ENCODE data around the gene CNEP1R1.

The CNEP1R1 gene

GRCh38 chr16:50056226-50056625, 31.2 kb downstream of the CNEP1R1 start:
- H3K4me2 ChIP-seq (ENCODE audit: low read length, poor library complexity, severe bottlenecking): no peak overlapping the region
- no peak overlapping the region for H2BK120ac ChIP-seq (ENCODE audit: low read depth, low read length)
- H3K79me1 ChIP-seq (replicated peaks; ENCODE audit: low read length, poor library complexity, severe bottlenecking): no peaks in the 10 kb centered on the region
- no peak overlapping the region for H3K14ac ChIP-seq (ENCODE audit: low read length in 2 of 2)
- H3K27me3 ChIP-seq (ENCODE audit: control insufficient read depth in 1 of 2, insufficient read depth in 1 of 2, low read length in 2 of 2): peaks cover 2 to 3% of the 10 kb centered on the region in 2 experiments
- no peak overlapping the region for H3K23ac ChIP-seq (ENCODE audit: low read length in 2 of 2)
- no peaks in the 10 kb centered on the region for H3K36me3 ChIP-seq (ENCODE audit: control insufficient read depth in 1 of 2, insufficient read depth in 2 of 2, low read depth in 1 of 2, low read length in 2 of 2)
- H2BK5ac ChIP-seq (ENCODE audit: low read depth, low read length, poor library complexity, severe bottlenecking): no peak overlapping the region
- no peak overlapping the region for H3K18ac ChIP-seq (ENCODE audit: low read depth in 1 of 2, low read length in 2 of 2)
- no peak overlapping the region for H2BK12ac ChIP-seq (ENCODE audit: low read length in 2 of 2)
- H3K4me1 ChIP-seq (ENCODE audit: control insufficient read depth, insufficient read depth, low read depth, low read length): no peaks in the 10 kb centered on the region
- DNase-seq: no peak
- no peak overlapping the region for H4K8ac ChIP-seq (ENCODE audit: low read length)
- no peak overlapping the region for H3K27ac ChIP-seq (ENCODE audit: low read length, poor library complexity, severe bottlenecking)
- H4K91ac ChIP-seq (ENCODE audit: low read length): no peak overlapping the region
- 94% methylated on average over 2 of the region's 4 CpGs for WGBS
- no peak overlapping the region for H3K9ac ChIP-seq (ENCODE audit: low read length)
- no peak overlapping the region for H3K4me3 ChIP-seq (ENCODE audit: insufficient read depth in 1 of 2, low read depth in 1 of 2, low read length in 2 of 2)
- H3K9me3 ChIP-seq (ENCODE audit: control insufficient read depth, low read length): no peaks in the 10 kb centered on the region
- H2AK5ac ChIP-seq (ENCODE audit: low read length, severe bottlenecking): no peak overlapping the region
- H2BK15ac ChIP-seq (ENCODE audit: low read depth, poor library complexity, severe bottlenecking): no peak overlapping the region
- H2AFZ ChIP-seq (ENCODE audit: low read depth, low read length): no peak overlapping the region
- H3K4ac ChIP-seq (ENCODE audit: low read depth in 1 of 2, low read length in 2 of 2): no peak overlapping the region

GRCh38 chr16:50058091-50058771, 33.2 kb downstream of the CNEP1R1 start:
- 90% methylated on average over 28 of the region's 28 CpGs for WGBS
- Histone ChIP-seq H2BK5ac (ENCODE audit: low read depth, low read length, poor library complexity, severe bottlenecking) (no peak overlapping the region), H3K9me3 (ENCODE audit: control insufficient read depth, low read length) (no peaks in the 10 kb centered on the region), H2BK15ac (ENCODE audit: low read depth, poor library complexity, severe bottlenecking) (no peak overlapping the region), H3K18ac (ENCODE audit: low read depth in 1 of 2, low read length in 2 of 2) (no peak overlapping the region), H2AK5ac (ENCODE audit: low read length, severe bottlenecking) (no peak overlapping the region), H3K27me3 (ENCODE audit: control insufficient read depth in 1 of 2, insufficient read depth in 1 of 2, low read length in 2 of 2) (peaks cover 0 to 3% of the 10 kb centered on the region in 2 experiments), H4K8ac (ENCODE audit: low read length) (no peak overlapping the region), H3K4me1 (ENCODE audit: control insufficient read depth, insufficient read depth, low read depth, low read length) (no peaks in the 10 kb centered on the region), H3K4ac (ENCODE audit: low read depth in 1 of 2, low read length in 2 of 2) (no peak overlapping the region), H2AFZ (ENCODE audit: low read depth, low read length) (no peak overlapping the region), H3K9ac (ENCODE audit: low read length) (no peak overlapping the region), H3K14ac (ENCODE audit: low read length in 2 of 2) (no peak overlapping the region), H3K23ac (ENCODE audit: low read length in 2 of 2) (no peak overlapping the region), H2BK120ac (ENCODE audit: low read depth, low read length) (no peak overlapping the region), H2BK12ac (ENCODE audit: low read length in 2 of 2) (no peak overlapping the region), H3K79me1 (replicated peaks; ENCODE audit: low read length, poor library complexity, severe bottlenecking) (no peaks in the 10 kb centered on the region), H4K91ac (ENCODE audit: low read length) (no peak overlapping the region), H3K4me3 (ENCODE audit: insufficient read depth in 1 of 2, low read depth in 1 of 2, low read length in 2 of 2) (no peak overlapping the region), H3K27ac (ENCODE audit: low read length, poor library complexity, severe bottlenecking) (no peak overlapping the region), H3K36me3 (ENCODE audit: control insufficient read depth in 1 of 2, insufficient read depth in 2 of 2, low read depth in 1 of 2, low read length in 2 of 2) (no peaks in the 10 kb centered on the region), H3K4me2 (ENCODE audit: low read length, poor library complexity, severe bottlenecking) (no peak overlapping the region)
- DNase-seq: no peak

- Histone ChIP-seq H3K4me1 (ENCODE audit: control insufficient read depth, insufficient read depth, low read depth, low read length) (no peaks in the 10 kb centered on the region), H3K4me3 (ENCODE audit: insufficient read depth in 1 of 2, low read depth in 1 of 2, low read length in 2 of 2) (peak overlapping the region in 1 of 2 experiments; percentile 18), H2AK5ac (ENCODE audit: low read length, severe bottlenecking) (no peak overlapping the region), H3K36me3 (ENCODE audit: control insufficient read depth in 1 of 2, insufficient read depth in 2 of 2, low read depth in 1 of 2, low read length in 2 of 2) (no peaks in the 10 kb centered on the region), H3K79me1 (replicated peaks; ENCODE audit: low read length, poor library complexity, severe bottlenecking) (no peaks in the 10 kb centered on the region), H3K4ac (ENCODE audit: low read depth in 1 of 2, low read length in 2 of 2) (no peak overlapping the region), H3K23ac (ENCODE audit: low read length in 2 of 2) (no peak overlapping the region), H3K27ac (ENCODE audit: low read length, poor library complexity, severe bottlenecking) (no peak overlapping the region), H3K14ac (ENCODE audit: low read length in 2 of 2) (no peak overlapping the region), H2BK120ac (ENCODE audit: low read depth, low read length) (no peak overlapping the region), H3K18ac (ENCODE audit: low read depth in 1 of 2, low read length in 2 of 2) (no peak overlapping the region), H3K4me2 (ENCODE audit: low read length, poor library complexity, severe bottlenecking) (no peak overlapping the region), H3K27me3 (ENCODE audit: control insufficient read depth in 1 of 2, insufficient read depth in 1 of 2, low read length in 2 of 2) (peaks cover 0 to 3% of the 10 kb centered on the region in 2 experiments), H2BK5ac (ENCODE audit: low read depth, low read length, poor library complexity, severe bottlenecking) (no peak overlapping the region), H3K9ac (ENCODE audit: low read length) (no peak overlapping the region), H4K8ac (ENCODE audit: low read length) (no peak overlapping the region), H2AFZ (ENCODE audit: low read depth, low read length) (no peak overlapping the region), H2BK12ac (ENCODE audit: low read length in 2 of 2) (no peak overlapping the region), H4K91ac (ENCODE audit: low read length) (no peak overlapping the region), H3K9me3 (ENCODE audit: control insufficient read depth, low read length) (no peaks in the 10 kb centered on the region), H2BK15ac (ENCODE audit: low read depth, poor library complexity, severe bottlenecking) (no peak overlapping the region)
- no peak for DNase-seq
- WGBS: 81% methylated on average over 10 of the region's 10 CpGs
Measured at GRCh38 chr16:50059111-50059510, 34.1 kb downstream of the CNEP1R1 start.

GRCh38 chr16:50059669-50060068, 34.6 kb downstream of the CNEP1R1 start:
- Histone ChIP-seq H3K4me2 (ENCODE audit: low read length, poor library complexity, severe bottlenecking) (no peak overlapping the region), H2AFZ (ENCODE audit: low read depth, low read length) (no peak overlapping the region), H3K18ac (ENCODE audit: low read depth in 1 of 2, low read length in 2 of 2) (no peak overlapping the region), H3K9ac (ENCODE audit: low read length) (no peak overlapping the region), H4K8ac (ENCODE audit: low read length) (no peak overlapping the region), H2BK12ac (ENCODE audit: low read length in 2 of 2) (no peak overlapping the region), H2BK5ac (ENCODE audit: low read depth, low read length, poor library complexity, severe bottlenecking) (no peak overlapping the region), H3K27me3 (ENCODE audit: control insufficient read depth in 1 of 2, insufficient read depth in 1 of 2, low read length in 2 of 2) (peaks cover 0 to 3% of the 10 kb centered on the region in 2 experiments), H3K27ac (ENCODE audit: low read length, poor library complexity, severe bottlenecking) (no peak overlapping the region), H3K4me3 (ENCODE audit: insufficient read depth in 1 of 2, low read depth in 1 of 2, low read length in 2 of 2) (no peak overlapping the region), H3K79me1 (replicated peaks; ENCODE audit: low read length, poor library complexity, severe bottlenecking) (no peaks in the 10 kb centered on the region), H2AK5ac (ENCODE audit: low read length, severe bottlenecking) (no peak overlapping the region), H3K36me3 (ENCODE audit: control insufficient read depth in 1 of 2, insufficient read depth in 2 of 2, low read depth in 1 of 2, low read length in 2 of 2) (no peaks in the 10 kb centered on the region), H3K4me1 (ENCODE audit: control insufficient read depth, insufficient read depth, low read depth, low read length) (no peaks in the 10 kb centered on the region), H2BK15ac (ENCODE audit: low read depth, poor library complexity, severe bottlenecking) (no peak overlapping the region), H3K14ac (ENCODE audit: low read length in 2 of 2) (no peak overlapping the region), H4K91ac (ENCODE audit: low read length) (no peak overlapping the region), H3K9me3 (ENCODE audit: control insufficient read depth, low read length) (no peaks in the 10 kb centered on the region), H3K4ac (ENCODE audit: low read depth in 1 of 2, low read length in 2 of 2) (no peak overlapping the region), H3K23ac (ENCODE audit: low read length in 2 of 2) (no peak overlapping the region), H2BK120ac (ENCODE audit: low read depth, low read length) (no peak overlapping the region)
- no peak for DNase-seq
- 53% methylated on average over 3 of the region's 3 CpGs for WGBS
